Skeletal muscle tissue (tissue), 4 donors: ENCODE data around the gene SLC35E4. TPM values are rescaled to one million over a fixed set of nuclear protein-coding genes. Genes with fewer than 3 reads are reported as not detected.

Source experiments
- H3K27ac ChIP-seq: one replicate; pipeline ENCODE4 v1.7.0; 2013; ENCODE audit warnings: mild to moderate bottlenecking, low read depth, low read length, inconsistent platforms
- H3K27me3 ChIP-seq, 3 donors: one replicate each; pipeline ENCODE4 v1.7.0; 2013; ENCODE audit warnings: low read length in 3 of 3; ENCODE audit not compliant: control insufficient read depth in 3 of 3, insufficient read depth in 3 of 3
- H3K36me3 ChIP-seq, 3 donors: one replicate each; pipeline ENCODE4 v1.7.0; 2013; ENCODE audit warnings: low read length in 3 of 3; ENCODE audit not compliant: control insufficient read depth in 3 of 3, insufficient read depth in 3 of 3
- H3K4me1 ChIP-seq, 3 donors: one replicate each; pipeline ENCODE4 v1.7.0; 2013; ENCODE audit warnings: low read length in 3 of 3, mild to moderate bottlenecking in 3 of 3; ENCODE audit not compliant: control insufficient read depth in 3 of 3, insufficient read depth in 3 of 3
- H3K4me3 ChIP-seq, 3 donors: one replicate each; pipeline ENCODE4 v1.7.0; 2013; ENCODE audit warnings: low read length in 3 of 3
- H3K9ac ChIP-seq, 3 donors: one replicate each; pipeline ENCODE4 v1.7.0; 2013; ENCODE audit warnings: low read length in 3 of 3, mild to moderate bottlenecking in 3 of 3, moderate library complexity in 2 of 3, low read depth in 1 of 3
- H3K9me3 ChIP-seq, 3 donors: one replicate each; pipeline ENCODE4 v1.7.0; 2013; ENCODE audit warnings: low read length in 3 of 3; ENCODE audit not compliant: control insufficient read depth in 3 of 3
- total RNA-seq: library from RNA; depleted of rRNA; stranded (reverse); fragments of >200 nt; gene quantifications from one replicate; pipeline ENCODE4 v1.2.3, GENCODE V29; 2014
- donor health status: Osteomylitis.

Gene SLC35E4
- total RNA-seq, 1 donor from 2014 or later, result 2.1 TPM

DNA sequence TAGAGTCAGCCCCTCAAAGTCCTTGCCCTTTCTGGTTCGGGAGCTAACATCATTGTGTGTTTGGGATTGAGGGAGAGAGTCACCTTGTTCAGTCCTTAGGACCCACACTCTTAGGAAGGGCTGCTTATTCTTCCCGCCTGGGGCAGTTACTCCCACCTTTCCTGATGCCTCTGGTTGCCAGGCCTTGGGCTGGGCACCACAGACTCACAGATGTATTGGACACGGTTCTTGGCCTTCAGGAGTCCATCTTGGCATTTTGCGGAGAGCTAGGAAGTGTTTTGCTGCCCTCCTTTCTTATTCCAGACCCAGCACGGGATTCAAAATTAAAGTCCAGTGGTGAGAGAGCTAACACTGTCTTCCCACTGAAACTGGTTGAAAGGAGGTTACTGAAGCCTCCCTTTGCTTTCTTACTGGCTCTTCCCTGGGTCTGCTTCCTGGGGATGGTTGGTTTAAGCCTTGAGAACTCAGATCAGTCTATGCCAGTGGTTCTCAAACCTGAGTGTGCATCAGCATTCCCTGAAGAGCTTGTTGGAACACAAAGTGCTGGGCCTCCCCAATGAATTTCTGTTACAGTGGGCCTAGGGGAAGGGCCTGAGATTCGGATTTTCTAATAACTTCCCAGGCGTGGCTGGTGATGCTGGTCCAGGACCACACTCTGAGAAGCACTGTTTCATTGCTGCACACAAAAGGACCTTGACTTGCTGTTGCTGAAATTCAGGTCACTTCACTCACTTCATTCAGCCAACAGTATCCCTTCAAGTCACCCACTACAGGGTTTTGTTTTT lies 60.5 kb downstream of the SLC35E4 start:
- Histone ChIP-seq H3K27me3 (peaks cover 0 to 2% (median 0%) of the 10 kb centered on the region in 3 donors), H3K4me3 (peak overlapping the region in 1 of 3 donors; percentile 79), H3K9me3 (no peaks in the 10 kb centered on the region), H3K4me1 (peaks cover 9 to 19% (median 12%) of the 10 kb centered on the region in 3 donors), H3K27ac (no peak overlapping the region), H3K9ac (peak overlapping the region in 1 of 3 donors; percentile 87), H3K36me3 (no peaks in the 10 kb centered on the region)

Other genes starting within 250 kb of the SLC35E4 start
- 7.3 TPM for gene RNF215, start 248.4 kb upstream of the SLC35E4 start, total RNA-seq
- 2.1 TPM for gene SEC14L2, start 238.8 kb upstream of the SLC35E4 start, total RNA-seq
- 6.8 TPM for gene MTFP1, start 210.0 kb upstream of the SLC35E4 start, total RNA-seq
- not detected for gene SEC14L3, start 163.8 kb upstream of the SLC35E4 start, total RNA-seq
- gene SEC14L4, start 130.1 kb upstream of the SLC35E4 start, total RNA-seq, result under 0.01 TPM
- gene SEC14L6, start 89.0 kb upstream of the SLC35E4 start, total RNA-seq, result not detected
- 2.6 TPM for gene GAL3ST1, start 61.1 kb upstream of the SLC35E4 start, total RNA-seq
- 43.3 TPM for gene PES1, start 43.9 kb upstream of the SLC35E4 start, total RNA-seq
- gene TCN2, start 28.6 kb upstream of the SLC35E4 start, total RNA-seq, result 5.2 TPM
- 1.0 TPM for gene DUSP18, start 32.1 kb downstream of the SLC35E4 start, total RNA-seq
- 4.7 TPM for gene OSBP2, start 59.1 kb downstream of the SLC35E4 start, total RNA-seq